ENCODE data around the gene PSAP.

Gene PSAP

GRCh38 chr10:71844084-71844483 lies 7.0 kb downstream of the PSAP start:
- DNase-seq = no peak

- DNase-seq = no peak
These were observed 8.0 kb downstream of the PSAP start for GRCh38 chr10:71842856-71843686.

GRCh38 chr10:71842422-71842821 lies 8.6 kb downstream of the PSAP start:
- no peak for DNase-seq

GRCh38 chr10:71840958-71841335 lies 10.1 kb downstream of the PSAP start:
- DNase-seq = no peak

GRCh38 chr10:71840177-71840957 lies 10.7 kb downstream of the PSAP start:
- no peak for DNase-seq

GRCh38 chr10:71838264-71839211 lies 12.5 kb downstream of the PSAP start:
- DNase-seq = no peak

- DNase-seq = no peak
These were observed 13.8 kb downstream of the PSAP start for GRCh38 chr10:71837098-71837827.

- DNase-seq = no peak
These were observed 14.5 kb downstream of the PSAP start for GRCh38 chr10:71836596-71836974.

- DNase-seq = no peak
These were observed 15.1 kb downstream of the PSAP start for GRCh38 chr10:71835671-71836595.

GRCh38 chr10:71834343-71834674 lies 16.7 kb downstream of the PSAP start:
- no peak for DNase-seq

- DNase-seq = no peak
These were observed 17.4 kb downstream of the PSAP start for GRCh38 chr10:71833451-71834342.

- no peak for DNase-seq
These were observed 18.1 kb downstream of the PSAP start for GRCh38 chr10:71832967-71833366.

GRCh38 chr10:71831646-71832552 lies 19.2 kb downstream of the PSAP start:
- no peak for DNase-seq

- no peak for DNase-seq
These were observed 20.3 kb downstream of the PSAP start for GRCh38 chr10:71830726-71831125.

- DNase-seq = no peak
These were observed 21.2 kb downstream of the PSAP start for GRCh38 chr10:71829896-71830295.

GRCh38 chr10:71829171-71829570 lies 21.9 kb downstream of the PSAP start:
- no peak for DNase-seq

GRCh38 chr10:71828702-71829101 lies 22.3 kb downstream of the PSAP start:
- DNase-seq = no peak

- DNase-seq = no peak
These were observed 23.2 kb downstream of the PSAP start for GRCh38 chr10:71827852-71828251.

- DNase-seq = no peak
These were observed 25.8 kb downstream of the PSAP start for GRCh38 chr10:71825217-71825616.

Measured in stimulated activated CD4-positive, alpha-beta T cell treated with anti-CD3 and anti-CD28 coated beads, Interleukin-4, amount 100 ng/mL, for 24 hours (primary cell).